Mesodermal cell (in vitro differentiated cells): ENCODE measurements around the gene IGF2R.

Experiments
- H3K27ac ChIP-seq: 2 replicates; pipeline ENCODE4 v1.7.0; 2013; ENCODE audit warnings: mild to moderate bottlenecking, low read depth, low read length, moderate library complexity; ENCODE audit not compliant: severe bottlenecking
- H3K36me3 ChIP-seq: 2 replicates; pipeline ENCODE4 v1.7.1; 2013; ENCODE audit warnings: mild to moderate bottlenecking, low read length, moderate library complexity; ENCODE audit not compliant: control insufficient read depth, insufficient read depth
- H3K4me1 ChIP-seq: one replicate; pipeline ENCODE4 v1.7.1; 2013; ENCODE audit warnings: mild to moderate bottlenecking, low read length; ENCODE audit not compliant: insufficient read depth, control insufficient read depth, poor library complexity, severe bottlenecking
- H3K4me3 ChIP-seq: 2 replicates; pipeline ENCODE4 v1.7.0; 2013; ENCODE audit warnings: low read length, control low read depth, mild to moderate bottlenecking; ENCODE audit not compliant: insufficient read depth, poor library complexity, severe bottlenecking; ENCODE audit errors: extremely low read depth
- H3K9me3 ChIP-seq: 2 replicates; pipeline ENCODE4 v1.7.1; 2013; ENCODE audit warnings: mild to moderate bottlenecking, low read length, moderate library complexity; ENCODE audit not compliant: control insufficient read depth
- WGBS, 2 experiments: methylation state at CpG; one replicate each; pipeline ENCODE4 v1.1.5; 2013; ENCODE audit warnings: missing lambda C conversion rate in 2 of 2; ENCODE audit not compliant: insufficient coverage in 2 of 2; 5-methylcytosine and 5-hydroxymethylcytosine counted together

Gene IGF2R

GRCh38 chr6:159982731-159983506 is 14.0 kb downstream of the IGF2R start:
- no peaks in the 10 kb centered on the region for H3K9me3 ChIP-seq
- H3K36me3 ChIP-seq, result no peaks in the 10 kb centered on the region
- H3K4me3 ChIP-seq, result no peak overlapping the region
- peaks cover 53% of the 10 kb centered on the region for H3K4me1 ChIP-seq
- H3K27ac ChIP-seq, result no peak overlapping the region
- 94 to 98% methylated on average over 6 of the region's 6 CpGs for WGBS, 2 experiments

- no peak overlapping the region for H3K4me3 ChIP-seq
- WGBS, 2 experiments, result 81 to 90% methylated on average over 2 of the region's 2 CpGs
- peaks cover 2% of the 10 kb centered on the region for H3K36me3 ChIP-seq
- peak overlapping the region; percentile 0 for H3K27ac ChIP-seq
- no peaks in the 10 kb centered on the region for H3K9me3 ChIP-seq
- H3K4me1 ChIP-seq, result peaks cover 48% of the 10 kb centered on the region
Measured at GRCh38 chr6:159983641-159984080, 14.8 kb downstream of the IGF2R start.

DNA sequence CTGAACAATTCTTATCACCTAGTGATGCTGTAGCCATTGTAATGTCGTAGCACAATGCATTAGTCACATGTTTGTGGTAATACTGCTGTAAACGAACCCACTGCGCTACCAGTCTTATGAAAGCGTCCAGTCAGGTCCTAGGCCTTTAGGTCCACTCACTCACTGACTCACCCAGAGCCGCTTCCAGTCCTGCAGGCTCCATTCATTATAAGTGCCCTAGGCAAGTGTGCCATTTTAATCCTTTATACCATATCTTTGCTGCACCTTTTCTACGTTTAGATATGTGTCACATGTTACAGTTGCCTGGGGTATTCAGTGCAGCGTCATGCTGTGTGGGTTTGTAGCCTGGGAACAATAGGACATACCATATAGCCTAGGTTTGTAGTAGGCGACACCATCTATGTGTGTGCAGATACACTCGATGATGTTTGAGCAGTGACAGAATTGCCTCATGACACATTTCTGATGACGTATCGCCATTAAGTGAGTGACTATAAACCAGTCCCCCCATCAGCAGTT is 15.4 kb downstream of the IGF2R start:
- Histone ChIP-seq H3K4me3 (no peak overlapping the region), H3K9me3 (no peaks in the 10 kb centered on the region), H3K36me3 (peaks cover 6% of the 10 kb centered on the region), H3K4me1 (peaks cover 47% of the 10 kb centered on the region), H3K27ac (no peak overlapping the region)
- 95 to 100% methylated on average over 7 to 9 of the region's 11 CpGs for WGBS, 2 experiments

GRCh38 chr6:159985296-159985945 is 16.5 kb downstream of the IGF2R start:
- Histone ChIP-seq H3K27ac (no peak overlapping the region), H3K36me3 (peaks cover 6% of the 10 kb centered on the region), H3K9me3 (no peaks in the 10 kb centered on the region), H3K4me3 (no peak overlapping the region), H3K4me1 (peaks cover 49% of the 10 kb centered on the region)
- WGBS, 2 experiments, result 93 to 96% methylated on average over 9 of the region's 11 CpGs

DNA sequence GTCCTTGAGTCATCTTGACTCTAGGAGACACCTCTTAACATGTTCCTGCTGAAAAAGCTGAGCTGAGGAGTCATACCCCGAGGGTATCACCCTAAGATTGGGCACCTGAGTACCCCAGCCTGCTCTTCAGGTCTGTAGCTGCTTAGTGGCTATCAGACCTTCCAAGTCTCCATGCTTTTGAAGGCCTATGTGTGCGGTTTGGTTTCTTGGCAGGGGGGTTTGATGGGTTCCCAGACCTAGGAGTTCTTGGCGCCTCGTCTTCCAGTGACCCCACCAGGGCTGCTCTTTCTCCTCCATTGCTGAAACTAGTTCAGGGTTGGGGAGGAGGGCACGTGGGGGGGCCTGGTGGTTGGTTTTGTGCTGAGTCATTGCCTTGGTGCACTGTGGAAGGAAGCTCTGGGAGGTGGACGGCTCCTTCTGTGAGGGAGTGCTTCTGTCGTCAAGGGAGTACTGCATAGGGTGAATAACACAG is 20.1 kb downstream of the IGF2R start:
- peaks cover 28% of the 10 kb centered on the region for H3K36me3 ChIP-seq
- H3K27ac ChIP-seq, result no peak overlapping the region
- no peaks in the 10 kb centered on the region for H3K9me3 ChIP-seq
- H3K4me3 ChIP-seq, result no peak overlapping the region
- peaks cover 21% of the 10 kb centered on the region for H3K4me1 ChIP-seq
- 88 to 94% methylated on average over 5 to 6 of the region's 7 CpGs for WGBS, 2 experiments

DNA sequence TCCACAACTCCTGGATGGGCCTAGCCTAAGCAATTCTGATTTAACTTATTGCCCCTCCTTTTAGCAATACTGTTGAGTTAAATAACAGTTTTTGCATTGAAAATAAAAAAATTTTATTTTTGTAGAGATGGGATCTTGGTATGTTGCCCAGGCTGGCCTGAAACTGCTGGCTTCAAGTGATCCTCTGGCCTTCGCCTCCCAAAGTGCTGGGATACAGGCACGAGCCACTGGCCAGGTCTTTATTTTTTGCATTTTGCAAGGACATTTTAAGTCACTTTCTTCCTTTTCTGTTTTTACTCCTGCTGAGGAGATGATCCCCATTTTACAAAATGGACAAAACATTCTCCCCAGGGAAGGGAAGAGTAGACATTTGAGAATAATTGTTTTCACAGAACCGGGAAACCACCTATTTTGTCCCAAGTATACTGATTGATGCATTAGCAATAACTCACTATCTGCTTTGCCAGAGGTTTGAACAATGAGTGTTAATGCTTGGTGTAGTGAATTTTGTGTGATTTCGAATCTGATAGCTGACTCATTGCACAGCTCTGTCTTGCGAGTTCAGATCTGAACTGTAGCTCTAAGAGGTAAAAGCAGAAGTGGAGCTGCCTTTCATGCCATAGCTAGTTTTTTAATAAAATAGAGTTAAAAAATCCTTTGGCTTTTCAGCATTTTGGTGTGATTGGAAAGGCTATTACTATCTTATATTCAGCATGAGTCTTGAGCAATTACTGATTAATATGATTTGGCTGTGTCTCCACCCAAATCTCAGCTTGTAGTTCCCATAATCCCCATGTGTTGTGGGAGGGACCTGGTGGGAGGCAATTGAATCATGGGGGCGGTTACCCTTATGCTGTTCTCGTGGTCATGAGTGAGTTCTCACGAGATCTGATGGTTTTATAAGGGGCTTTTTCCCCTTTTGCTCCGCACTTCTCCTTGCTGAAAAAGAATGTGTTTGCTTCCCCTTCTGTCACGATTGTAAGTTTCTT is 20.9 kb downstream of the IGF2R start:
- Histone ChIP-seq H3K4me1 (peaks cover 17% of the 10 kb centered on the region), H3K27ac (peak overlapping the region; percentile 16), H3K9me3 (no peaks in the 10 kb centered on the region), H3K36me3 (peaks cover 28% of the 10 kb centered on the region), H3K4me3 (no peak overlapping the region)
- WGBS, 2 experiments, result 82 to 87% methylated on average over 4 to 5 of the region's 10 CpGs

DNA sequence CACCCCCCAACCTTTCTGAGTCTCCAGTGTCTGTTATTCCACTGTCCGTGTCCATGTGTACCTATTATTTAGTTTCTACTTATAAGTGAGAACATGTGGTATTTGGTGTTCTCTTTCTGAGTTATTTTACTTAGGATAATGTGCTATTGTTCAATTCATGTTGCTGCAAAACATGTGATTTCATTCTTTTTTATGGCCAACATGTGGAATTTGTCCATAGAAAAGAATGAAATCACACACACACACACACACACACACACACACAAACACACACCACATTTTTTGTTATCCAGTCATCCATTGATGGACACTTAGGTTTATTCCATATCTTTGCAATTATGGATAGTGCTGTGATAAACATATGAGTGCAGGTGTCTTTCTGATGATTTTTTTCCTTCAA is 23.5 kb downstream of the IGF2R start:
- Histone ChIP-seq H3K4me1 (peaks cover 17% of the 10 kb centered on the region), H3K27ac (no peak overlapping the region), H3K36me3 (peaks cover 34% of the 10 kb centered on the region), H3K9me3 (no peaks in the 10 kb centered on the region), H3K4me3 (no peak overlapping the region)
- WGBS, 2 experiments, result no CpG with 5 or more reads among the region's 1 CpG

DNA sequence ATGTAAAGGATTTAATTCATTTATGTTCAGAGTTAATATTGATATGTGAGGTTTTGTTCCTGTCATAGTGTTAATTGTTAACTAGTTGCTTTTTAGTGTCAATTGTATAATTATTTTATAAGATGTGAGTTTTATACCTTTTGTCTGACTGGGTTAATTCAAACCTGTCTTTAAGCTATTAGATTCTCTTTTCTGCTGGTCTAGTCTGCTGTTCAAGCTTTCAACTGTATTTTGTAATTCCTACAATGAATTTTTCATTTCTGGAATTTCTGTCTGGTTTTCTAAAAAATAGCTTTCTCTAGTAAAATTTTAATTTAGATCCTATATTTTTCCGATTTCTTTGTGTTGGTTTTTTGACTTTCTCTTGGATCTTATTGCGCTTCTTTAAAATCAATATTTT is 26.5 kb downstream of the IGF2R start:
- Histone ChIP-seq H3K4me1 (no peaks in the 10 kb centered on the region), H3K4me3 (no peak overlapping the region), H3K27ac (no peak overlapping the region), H3K9me3 (no peaks in the 10 kb centered on the region), H3K36me3 (peaks cover 51% of the 10 kb centered on the region)
- WGBS, 2 experiments, result no CpG with 5 or more reads among the region's 2 CpGs

- 100% methylated on average over 1 to 2 of the region's 5 CpGs for WGBS, 2 experiments
- Histone ChIP-seq H3K4me3 (no peak overlapping the region), H3K27ac (no peak overlapping the region), H3K9me3 (no peaks in the 10 kb centered on the region), H3K4me1 (no peaks in the 10 kb centered on the region), H3K36me3 (peaks cover 52% of the 10 kb centered on the region)
Measured at GRCh38 chr6:159996087-159996622, 27.3 kb downstream of the IGF2R start.
